PC-9 (cell line): ENCODE data around the gene HAND1.

Experiments used
- CTCF ChIP-seq: fragments of 200-600 bp; sonication (generic); conservative IDR thresholded peaks from 2 replicates; pipeline ENCODE4 v1.6.1; 2017; ENCODE audit warnings: mixed run types, antibody characterized with exemption, mild to moderate bottlenecking, moderate library complexity
- EZH2 ChIP-seq: fragments of 200-600 bp; sonication (generic); IDR thresholded peaks from 2 replicates; pipeline ENCODE4 v1.8.0; 2017; ENCODE audit warnings: antibody characterized with exemption, low read depth

GRCh38 chr5:154524181-154524580 lies 46.2 kb upstream of the HAND1 start:
- no peak for TF ChIP-seq CTCF
- no peak for TF ChIP-seq EZH2
